ENCODE data around the gene VPS18. TPM values are rescaled to one million over a fixed set of nuclear protein-coding genes. Genes with fewer than 3 reads are reported as not detected.

Gene VPS18
- polyA plus RNA-seq, 3 donors = 4.0 to 9.6 (median 6.9) TPM

DNA sequence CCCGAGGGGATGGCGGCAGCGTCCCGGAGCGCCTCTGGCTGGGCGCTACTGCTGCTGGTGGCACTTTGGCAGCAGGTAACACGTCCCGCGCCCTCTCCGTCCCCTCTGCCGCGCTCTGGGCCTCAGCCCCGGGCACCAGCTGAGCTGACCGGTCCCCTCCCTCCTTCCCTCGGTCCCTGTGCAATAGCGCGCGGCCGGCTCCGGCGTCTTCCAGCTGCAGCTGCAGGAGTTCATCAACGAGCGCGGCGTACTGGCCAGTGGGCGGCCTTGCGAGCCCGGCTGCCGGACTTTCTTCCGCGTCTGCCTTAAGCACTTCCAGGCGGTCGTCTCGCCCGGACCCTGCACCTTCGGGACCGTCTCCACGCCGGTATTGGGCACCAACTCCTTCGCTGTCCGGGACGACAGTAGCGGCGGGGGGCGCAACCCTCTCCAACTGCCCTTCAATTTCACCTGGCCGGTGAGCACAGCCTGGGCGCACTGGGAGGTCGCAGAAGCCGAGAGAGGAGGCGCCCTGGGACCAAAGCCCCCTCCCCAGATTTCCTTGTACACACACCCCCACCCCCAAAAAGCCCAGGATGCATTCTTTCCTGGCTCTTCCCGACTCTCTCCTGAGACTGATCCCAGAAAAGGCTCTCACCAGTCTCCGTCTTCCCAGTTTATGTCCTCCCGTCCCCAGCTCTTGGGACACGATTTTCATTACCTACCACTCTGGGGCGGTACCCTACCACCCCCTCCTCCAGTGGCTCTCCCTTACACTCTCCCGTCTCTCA lies 35.6 kb downstream of the VPS18 start:
- H3K27ac ChIP-seq (ENCODE audit: low read depth, low read length) = no peak overlapping the region

DNA sequence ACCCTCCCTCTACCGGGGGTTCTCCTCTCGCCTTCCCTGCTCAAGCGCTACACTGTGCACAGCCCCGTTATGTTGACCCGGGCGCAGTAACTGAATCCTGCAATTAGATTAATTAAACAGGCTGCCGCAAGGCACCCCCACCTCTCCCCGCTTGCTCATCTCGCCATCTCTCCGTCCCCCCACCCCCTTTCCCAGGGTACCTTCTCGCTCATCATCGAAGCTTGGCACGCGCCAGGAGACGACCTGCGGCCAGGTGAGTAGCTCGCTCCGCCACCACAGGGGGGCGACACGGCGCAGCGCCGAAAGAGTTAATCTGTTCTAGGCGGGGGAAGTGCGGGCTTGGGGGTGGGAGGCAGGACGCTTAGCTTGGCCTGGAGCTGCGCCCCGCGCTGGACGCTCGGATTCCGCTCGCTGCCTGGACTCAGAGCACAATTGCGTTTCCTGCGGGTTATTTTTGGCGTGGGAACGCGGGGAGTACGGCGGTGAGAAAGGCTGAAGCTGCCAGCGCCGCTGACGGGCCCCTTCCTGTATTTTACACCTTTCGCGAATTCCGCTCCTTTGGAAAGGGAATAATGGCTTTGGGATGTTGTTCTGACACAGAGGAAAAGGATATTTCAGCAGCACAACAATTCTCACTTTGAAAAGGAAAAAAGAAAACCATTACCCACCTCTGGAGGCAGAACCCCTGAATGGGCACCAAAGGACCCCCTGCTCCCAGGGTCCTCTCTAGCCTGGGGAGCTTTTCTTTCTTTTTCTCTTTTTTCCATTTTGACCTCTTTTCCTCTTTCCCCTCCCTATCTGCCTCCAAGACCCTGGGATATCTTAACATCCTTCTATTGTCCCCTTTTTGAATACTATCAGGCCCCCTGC lies 36.4 kb downstream of the VPS18 start:
- H3K27ac ChIP-seq (ENCODE audit: low read depth, low read length) = no peak overlapping the region
- WGBS, 3 donors = 1 to 2% (median 1%) methylated on average over 46 of the region's 46 CpGs

More for the DNA sequence above, 35.6 kb downstream of the VPS18 start:
- 1 to 2% (median 1%) methylated on average over 48 to 55 of the region's 56 CpGs for WGBS, 3 donors

DNA sequence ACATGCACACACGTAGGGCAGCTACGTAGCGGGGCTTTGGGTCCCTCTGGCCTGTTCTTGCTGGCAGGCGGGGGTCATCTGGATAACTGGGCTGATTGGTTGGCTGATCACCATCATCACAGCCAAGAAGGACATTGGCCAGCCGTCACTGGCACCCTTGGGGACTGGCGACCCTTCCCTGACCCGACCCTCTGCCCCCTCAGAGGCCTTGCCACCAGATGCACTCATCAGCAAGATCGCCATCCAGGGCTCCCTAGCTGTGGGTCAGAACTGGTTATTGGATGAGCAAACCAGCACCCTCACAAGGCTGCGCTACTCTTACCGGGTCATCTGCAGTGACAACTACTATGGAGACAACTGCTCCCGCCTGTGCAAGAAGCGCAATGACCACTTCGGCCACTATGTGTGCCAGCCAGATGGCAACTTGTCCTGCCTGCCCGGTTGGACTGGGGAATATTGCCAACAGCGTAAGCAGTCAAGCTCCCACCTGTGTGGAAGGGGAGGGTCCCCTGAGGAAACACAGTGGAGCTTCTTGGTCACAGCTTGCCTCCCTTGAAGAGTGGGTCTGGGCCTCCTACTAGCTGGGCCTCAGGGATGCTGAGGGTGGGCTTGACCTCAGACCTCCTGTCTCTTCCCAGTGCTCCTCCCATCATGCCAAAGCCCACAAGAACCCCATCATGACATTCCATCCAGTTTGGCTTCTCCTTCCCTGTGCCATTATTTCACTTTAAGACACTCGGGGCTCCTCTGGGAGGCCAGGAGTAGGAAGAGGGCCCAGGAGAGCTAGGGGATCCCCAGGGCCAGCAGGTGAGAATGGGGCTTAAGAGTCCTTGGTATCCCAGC lies 37.3 kb downstream of the VPS18 start:
- H3K27ac ChIP-seq (ENCODE audit: low read depth, low read length) = no peak overlapping the region
- 60 to 74% (median 70%) methylated on average over 16 of the region's 16 CpGs for WGBS, 3 donors

DNA sequence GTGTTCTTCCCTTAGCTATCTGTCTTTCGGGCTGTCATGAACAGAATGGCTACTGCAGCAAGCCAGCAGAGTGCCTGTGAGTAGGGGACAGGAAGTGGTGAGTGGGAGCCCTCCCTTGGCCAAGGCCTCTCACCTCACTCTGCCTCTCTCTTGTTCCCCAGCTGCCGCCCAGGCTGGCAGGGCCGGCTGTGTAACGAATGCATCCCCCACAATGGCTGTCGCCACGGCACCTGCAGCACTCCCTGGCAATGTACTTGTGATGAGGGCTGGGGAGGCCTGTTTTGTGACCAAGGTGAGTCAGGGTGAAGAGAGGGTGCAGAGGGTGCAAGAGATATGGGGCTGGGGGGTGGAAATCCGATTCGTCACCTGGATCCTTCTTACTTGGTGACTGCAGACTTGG lies 37.9 kb downstream of the VPS18 start:
- WGBS, 3 donors = 55 to 80% (median 59%) methylated on average over 8 of the region's 8 CpGs
- H3K27ac ChIP-seq (ENCODE audit: low read depth, low read length) = no peak overlapping the region

DNA sequence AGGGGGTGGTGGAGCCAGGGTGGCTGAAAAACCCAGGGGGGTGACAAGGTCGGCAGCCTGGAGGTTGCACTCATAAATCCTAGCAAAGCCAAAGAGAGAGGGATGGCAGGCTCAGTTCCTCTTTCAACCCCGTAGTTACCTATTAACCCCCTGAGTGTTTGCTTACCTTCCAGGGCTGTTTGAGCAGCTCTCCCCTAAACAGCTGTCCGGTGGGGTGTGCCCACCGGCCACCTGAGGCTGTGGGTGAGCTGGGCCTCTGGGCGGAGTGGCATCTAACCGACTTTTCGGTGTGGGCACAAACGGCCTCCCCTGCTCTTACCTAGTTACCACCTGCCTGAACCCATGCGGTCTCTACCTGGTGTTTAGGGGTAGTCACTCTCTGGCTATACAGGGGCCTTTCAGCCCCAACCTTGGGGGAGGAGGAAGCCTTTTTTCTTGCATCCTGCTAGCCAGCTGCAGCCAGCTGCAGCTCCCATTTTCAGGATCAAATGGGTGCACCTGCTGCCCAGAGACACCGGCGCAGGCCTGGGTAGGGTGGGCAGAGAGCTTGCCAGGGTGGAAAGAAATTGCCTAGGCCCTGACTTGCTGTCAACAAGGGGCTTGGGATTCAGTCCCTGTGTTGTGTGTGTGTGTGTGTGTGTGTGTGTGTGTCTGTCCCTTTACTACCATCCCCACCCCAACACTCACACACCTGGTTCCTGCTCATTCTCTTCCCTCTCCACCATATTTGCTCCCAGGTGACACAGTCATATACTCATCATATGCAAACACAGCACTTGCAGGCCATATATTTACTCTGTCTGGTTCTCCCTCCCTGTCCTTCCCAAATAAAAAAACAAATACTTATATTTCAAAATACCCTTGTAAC lies 38.6 kb downstream of the VPS18 start:
- 57 to 64% (median 59%) methylated on average over 11 of the region's 11 CpGs for WGBS, 3 donors
- no peak overlapping the region for H3K27ac ChIP-seq (ENCODE audit: low read depth, low read length)

DNA sequence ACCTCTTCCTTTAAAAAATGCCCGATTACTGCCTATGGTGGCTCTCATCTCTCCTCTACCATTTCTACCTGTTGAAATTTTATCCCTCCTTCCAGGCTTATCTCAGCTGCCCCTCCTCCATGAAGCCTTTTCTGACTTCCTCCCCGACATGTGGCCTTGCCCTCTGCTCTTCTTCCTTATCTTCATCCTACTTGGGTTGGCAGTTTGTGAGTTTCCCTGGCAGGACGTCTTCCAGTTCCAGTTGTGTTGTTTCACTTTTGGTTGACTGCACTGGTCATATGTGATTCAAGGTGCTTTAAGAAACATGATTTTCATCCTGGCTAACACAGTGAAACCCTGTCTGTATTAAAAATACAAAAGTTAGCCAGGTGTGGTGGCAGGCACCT lies 39.3 kb downstream of the VPS18 start:
- no peak overlapping the region for H3K27ac ChIP-seq (ENCODE audit: low read depth, low read length)
- 38 to 84% (median 45%) methylated on average over 3 of the region's 3 CpGs for WGBS, 3 donors

DNA sequence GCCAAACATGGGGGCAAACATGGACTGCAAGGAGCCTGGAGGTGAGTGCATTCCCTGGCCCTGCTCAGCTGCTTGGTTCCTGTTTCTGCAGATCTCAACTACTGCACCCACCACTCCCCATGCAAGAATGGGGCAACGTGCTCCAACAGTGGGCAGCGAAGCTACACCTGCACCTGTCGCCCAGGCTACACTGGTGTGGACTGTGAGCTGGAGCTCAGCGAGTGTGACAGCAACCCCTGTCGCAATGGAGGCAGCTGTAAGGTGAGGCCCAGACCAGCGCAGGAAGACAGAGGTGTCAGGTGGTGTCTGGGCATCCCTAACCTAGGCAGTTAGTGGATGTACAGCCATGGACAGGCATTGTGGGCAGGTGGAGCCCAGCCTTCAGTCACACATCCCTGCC lies 40.2 kb downstream of the VPS18 start:
- WGBS, 3 donors = 81 to 89% (median 89%) methylated on average over 6 of the region's 6 CpGs
- no peak overlapping the region for H3K27ac ChIP-seq (ENCODE audit: low read depth, low read length)

DNA sequence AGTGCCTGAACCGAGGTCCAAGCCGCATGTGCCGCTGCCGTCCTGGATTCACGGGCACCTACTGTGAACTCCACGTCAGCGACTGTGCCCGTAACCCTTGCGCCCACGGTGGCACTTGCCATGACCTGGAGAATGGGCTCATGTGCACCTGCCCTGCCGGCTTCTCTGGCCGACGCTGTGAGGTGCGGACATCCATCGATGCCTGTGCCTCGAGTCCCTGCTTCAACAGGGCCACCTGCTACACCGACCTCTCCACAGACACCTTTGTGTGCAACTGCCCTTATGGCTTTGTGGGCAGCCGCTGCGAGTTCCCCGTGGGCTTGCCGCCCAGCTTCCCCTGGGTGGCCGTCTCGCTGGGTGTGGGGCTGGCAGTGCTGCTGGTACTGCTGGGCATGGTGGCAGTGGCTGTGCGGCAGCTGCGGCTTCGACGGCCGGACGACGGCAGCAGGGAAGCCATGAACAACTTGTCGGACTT lies 42.0 kb downstream of the VPS18 start:
- whole genome bisulfite sequencing, 3 donors = 83 to 89% (median 86%) methylated on average over 31 of the region's 31 CpGs
- H3K27ac ChIP-seq (ENCODE audit: low read depth, low read length) = no peak overlapping the region

DNA sequence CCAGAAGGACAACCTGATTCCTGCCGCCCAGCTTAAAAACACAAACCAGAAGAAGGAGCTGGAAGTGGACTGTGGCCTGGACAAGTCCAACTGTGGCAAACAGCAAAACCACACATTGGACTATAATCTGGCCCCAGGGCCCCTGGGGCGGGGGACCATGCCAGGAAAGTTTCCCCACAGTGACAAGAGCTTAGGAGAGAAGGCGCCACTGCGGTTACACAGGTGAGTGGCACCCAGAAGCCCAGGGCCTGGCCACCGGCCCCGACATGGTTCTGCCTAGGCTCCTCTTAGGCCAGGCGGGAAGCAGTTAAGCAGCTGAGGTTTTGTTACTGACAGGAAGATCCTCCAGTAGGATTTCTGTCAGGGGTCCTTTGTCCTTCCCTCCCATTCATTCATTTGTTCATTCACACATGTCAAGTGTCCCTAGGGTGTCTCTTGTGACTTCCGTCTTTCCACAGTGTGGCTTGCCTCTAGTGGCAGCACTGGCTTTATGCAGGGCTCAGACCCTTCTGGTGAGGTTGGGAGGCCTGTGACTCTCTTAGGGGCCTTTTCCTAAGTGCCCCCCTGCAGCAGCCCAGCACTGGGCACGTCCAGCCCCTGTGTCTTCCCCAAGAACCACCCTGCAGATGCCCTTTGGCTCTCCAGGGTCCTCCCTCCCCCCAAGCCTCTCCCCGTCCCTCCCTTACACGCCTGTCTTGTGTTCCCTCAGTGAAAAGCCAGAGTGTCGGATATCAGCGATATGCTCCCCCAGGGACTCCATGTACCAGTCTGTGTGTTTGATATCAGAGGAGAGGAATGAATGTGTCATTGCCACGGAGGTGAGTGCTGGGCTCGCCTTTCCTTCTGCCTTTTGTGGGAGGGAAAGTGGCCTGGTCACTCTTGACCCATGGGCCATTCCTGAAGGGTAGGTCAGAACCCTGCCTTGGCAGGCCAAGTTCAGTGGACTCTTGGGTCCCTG lies 42.7 kb downstream of the VPS18 start:
- WGBS, 3 donors = 72 to 89% (median 73%) methylated on average over 15 of the region's 15 CpGs
- H3K27ac ChIP-seq (ENCODE audit: low read depth, low read length) = no peak overlapping the region

DNA sequence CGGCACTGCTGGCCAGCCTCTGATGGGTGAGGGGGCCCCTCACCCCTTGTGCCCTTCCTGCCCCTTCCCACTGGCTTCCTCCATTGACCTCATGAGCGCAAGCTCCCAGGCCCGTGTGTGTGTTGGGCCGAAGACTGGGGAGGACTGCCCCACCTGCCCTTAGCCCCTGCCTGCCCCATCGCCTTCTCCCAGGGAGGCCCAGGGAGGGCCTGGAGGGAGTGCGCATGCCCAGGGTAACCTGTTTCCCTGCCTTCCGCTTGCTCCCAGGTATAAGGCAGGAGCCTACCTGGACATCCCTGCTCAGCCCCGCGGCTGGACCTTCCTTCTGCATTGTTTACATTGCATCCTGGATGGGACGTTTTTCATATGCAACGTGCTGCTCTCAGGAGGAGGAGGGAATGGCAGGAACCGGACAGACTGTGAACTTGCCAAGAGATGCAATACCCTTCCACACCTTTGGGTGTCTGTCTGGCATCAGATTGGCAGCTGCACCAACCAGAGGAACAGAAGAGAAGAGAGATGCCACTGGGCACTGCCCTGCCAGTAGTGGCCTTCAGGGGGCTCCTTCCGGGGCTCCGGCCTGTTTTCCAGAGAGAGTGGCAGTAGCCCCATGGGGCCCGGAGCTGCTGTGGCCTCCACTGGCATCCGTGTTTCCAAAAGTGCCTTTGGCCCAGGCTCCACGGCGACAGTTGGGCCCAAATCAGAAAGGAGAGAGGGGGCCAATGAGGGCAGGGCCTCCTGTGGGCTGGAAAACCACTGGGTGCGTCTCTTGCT lies 43.7 kb downstream of the VPS18 start:
- WGBS, 3 donors = 67 to 75% (median 70%) methylated on average over 18 to 19 of the region's 19 CpGs
- no peak overlapping the region for H3K27ac ChIP-seq (ENCODE audit: low read depth, low read length)

DNA sequence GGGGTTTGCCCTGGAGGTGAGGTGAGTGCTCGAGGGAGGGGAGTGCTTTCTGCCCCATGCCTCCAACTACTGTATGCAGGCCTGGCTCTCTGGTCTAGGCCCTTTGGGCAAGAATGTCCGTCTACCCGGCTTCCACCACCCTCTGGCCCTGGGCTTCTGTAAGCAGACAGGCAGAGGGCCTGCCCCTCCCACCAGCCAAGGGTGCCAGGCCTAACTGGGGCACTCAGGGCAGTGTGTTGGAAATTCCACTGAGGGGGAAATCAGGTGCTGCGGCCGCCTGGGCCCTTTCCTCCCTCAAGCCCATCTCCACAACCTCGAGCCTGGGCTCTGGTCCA lies 44.3 kb downstream of the VPS18 start:
- no peak overlapping the region for H3K27ac ChIP-seq (ENCODE audit: low read depth, low read length)
- WGBS, 3 donors = 80 to 92% (median 88%) methylated on average over 6 of the region's 6 CpGs

DNA sequence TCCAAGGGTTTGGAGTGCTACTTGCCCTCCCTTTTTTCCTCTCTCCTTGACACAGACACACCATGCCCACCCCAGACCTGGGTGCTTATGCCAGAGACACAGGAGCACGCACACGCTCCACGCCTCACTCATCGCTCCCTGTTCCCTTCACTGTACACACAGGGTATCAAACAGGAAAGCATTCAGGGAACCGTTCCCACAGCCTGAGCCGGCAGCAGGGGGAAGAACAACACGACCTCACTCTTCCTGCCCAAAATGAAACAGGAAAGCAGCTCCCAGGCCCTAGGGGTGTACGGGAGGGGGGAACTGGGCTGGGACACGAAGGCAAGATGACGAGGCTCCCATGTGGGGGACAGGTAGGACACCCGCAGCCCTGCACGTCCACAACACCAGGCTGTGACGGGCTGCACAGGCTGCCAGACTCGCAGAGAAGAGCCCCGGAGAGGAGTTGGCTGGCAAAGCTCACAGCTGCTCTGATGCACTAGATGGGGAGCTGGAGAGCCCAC lies 46.1 kb downstream of the VPS18 start:
- 25 to 64% (median 30%) methylated on average over 15 of the region's 15 CpGs for whole genome bisulfite sequencing, 3 donors
- no peak overlapping the region for H3K27ac ChIP-seq (ENCODE audit: low read depth, low read length)

DNA sequence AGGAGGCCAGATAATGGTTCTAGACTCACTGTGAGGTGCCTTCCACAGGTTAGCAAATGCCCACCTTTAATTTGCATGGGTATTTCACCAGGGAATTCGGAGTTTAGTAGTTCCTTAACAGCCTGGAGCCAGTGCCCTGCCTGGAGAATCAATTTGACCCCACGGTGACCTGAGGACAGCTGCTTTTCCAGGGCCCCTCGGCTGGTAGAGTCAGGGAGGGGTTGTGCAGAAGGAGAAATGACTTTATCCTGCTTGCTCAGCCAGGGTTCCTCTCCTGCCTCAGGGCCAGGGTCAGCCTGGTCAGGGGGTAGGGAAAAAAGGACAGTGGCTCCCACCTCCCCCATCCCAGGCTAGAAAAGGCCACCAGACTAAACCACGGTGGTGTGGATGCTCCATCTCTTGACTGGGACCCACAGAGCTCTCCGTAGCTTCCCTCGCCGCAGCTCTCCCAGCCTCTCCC lies 46.8 kb downstream of the VPS18 start:
- no peak overlapping the region for H3K27ac ChIP-seq (ENCODE audit: low read depth, low read length)
- 16 to 31% (median 28%) methylated on average over 7 of the region's 7 CpGs for WGBS, 3 donors

DNA sequence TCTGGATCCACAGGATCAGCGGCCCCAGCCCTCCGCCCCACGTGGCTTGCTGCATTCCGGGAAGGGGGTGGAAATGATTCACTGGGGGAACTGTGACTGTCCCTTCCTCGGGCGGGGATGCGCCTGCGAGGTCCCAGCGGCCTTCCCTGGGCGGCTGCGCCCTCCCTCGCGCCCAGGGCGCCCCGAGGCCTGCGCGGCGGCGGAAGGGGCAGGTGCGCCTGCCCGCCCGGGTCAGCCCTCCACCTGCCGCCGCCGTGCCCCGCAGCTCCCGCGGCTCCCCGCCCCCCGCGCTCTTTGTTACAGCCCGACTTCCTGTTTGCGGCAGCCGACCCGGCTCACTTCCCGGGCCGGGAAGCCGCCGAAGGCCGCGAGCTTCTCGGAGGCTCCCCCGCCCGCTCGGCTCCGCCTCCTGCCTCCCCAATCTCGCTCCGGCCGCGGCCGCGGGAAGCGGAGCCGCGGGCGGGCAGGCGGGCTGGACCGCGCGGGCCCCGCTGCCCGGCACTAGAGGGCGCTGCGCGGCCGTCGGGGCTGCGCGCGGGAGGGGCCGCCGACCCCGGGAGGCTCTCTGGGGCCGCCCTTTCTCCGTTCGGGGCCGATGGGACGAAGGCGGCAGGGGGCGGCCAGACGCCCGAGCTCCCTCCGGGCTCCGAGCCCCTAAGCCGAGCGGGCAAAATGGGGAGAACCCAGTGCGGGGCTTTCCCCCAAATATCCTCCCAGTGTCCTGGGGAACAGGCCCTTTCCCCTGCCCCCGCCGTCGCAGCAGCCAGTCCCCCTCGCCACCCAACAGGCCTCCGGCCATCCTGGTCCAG lies 47.5 kb downstream of the VPS18 start:
- WGBS, 3 donors = 0 to 1% (median 0%) methylated on average over 44 to 92 of the region's 92 CpGs
- H3K27ac ChIP-seq (ENCODE audit: low read depth, low read length) = no peak overlapping the region

DNA sequence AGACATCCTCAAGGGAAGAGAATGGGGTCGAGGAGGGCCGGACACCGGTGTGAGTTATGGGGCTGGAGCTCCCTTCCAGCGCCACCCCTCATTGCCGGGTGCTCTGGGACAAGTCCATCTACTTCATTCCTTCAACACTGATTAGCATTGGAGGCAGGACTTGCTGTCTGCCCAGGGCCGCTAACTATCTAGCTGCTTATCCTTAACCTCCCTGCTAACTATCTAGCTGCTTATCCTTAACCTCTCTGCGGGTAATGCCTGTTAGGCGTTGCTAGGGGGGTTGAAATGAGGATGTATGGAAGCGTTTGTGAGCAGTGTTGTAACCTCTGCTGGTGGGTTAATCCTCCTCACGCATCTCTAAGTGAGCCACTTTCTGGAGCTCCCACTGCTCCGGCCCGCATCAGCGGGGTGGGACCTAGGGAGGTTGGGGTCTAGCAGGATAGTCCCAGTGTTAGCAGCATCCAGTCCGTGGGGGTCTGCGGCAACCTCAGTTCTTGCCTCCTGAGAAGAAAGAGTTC lies 48.1 kb downstream of the VPS18 start:
- 24 to 45% (median 28%) methylated on average over 15 of the region's 15 CpGs for WGBS, 3 donors
- H3K27ac ChIP-seq (ENCODE audit: low read depth, low read length) = no peak overlapping the region

Measured in adipose tissue (tissue), 3 donors.